NCI-H128 (cell line): ENCODE data around the gene GSTA5.
"Not testable (repeated sequence)": the region's sequence is repeated elsewhere in the genome, so short reads cannot be mapped to it uniquely, and the experiment has no call there.

Source experiments
- DNase-seq: peaks from one replicate; lab custom pipeline; 2025; ENCODE audit not compliant: unreplicated experiment; lab: John Stamatoyannopoulos, UW

Gene GSTA5

DNA sequence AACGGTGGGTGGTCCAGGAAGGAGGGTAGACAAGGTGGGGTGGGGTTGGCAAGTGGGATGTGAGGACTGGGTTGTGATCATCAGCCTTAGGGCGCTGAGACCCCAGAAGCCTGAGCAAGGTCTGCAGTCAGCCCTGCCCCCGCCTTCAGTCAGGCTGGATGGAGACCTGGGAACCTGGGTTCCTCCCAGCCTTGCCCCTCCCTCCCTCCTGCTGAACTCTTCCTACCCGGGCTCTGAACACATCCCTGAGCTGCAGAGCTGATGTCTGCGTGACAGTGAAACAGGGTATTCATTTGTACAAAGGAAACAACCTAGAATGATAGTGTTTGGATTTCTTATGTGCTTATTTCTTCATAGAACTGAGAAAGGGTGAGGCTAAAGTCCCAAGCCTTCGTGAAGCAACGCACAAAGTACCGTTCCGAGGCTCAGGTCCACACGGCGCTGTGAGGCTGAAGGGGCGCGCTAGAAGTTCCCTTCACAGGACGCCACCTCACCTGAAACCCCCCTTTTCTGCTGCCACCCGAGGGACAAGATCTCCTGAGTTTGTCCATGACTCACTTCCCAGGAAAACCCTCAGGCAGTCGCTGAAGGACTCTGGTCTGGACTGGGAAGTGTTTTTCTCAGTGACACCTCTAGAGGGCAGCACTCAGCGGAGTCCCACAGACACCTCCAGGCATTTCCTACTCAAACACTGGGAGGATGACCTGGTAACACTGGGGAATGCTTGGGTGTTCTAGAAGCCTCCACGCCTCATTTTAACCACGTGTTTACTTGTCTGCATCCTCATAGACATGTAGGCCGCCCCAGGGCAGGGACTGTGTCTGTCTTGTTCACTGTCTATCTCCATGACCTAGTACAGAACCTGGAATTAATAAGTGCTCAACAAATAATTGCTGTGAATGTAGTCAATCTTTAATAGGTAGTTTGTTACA is 1.2 kb downstream of the GSTA5 start:
- no peak for DNase-seq

DNA sequence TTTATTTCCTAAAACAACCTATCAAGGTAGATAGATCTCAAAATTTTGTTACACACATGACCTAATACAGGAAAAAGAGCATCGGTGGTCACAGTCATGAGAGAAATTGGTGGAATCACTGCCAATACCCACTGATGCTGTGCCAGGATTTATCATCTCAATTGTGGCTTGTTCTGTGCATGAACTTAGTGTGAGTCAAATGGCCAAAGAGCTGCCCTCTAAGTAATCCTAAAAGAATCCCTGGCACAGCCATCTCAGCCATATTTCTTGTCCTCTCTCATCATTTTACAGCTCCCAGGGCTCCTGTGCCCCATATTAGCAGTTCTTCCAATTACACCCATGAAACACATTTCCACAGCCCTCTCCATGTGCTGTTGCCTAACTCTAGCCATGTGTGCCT is 6.1 kb downstream of the GSTA5 start:
- DNase-seq: no peak

DNA sequence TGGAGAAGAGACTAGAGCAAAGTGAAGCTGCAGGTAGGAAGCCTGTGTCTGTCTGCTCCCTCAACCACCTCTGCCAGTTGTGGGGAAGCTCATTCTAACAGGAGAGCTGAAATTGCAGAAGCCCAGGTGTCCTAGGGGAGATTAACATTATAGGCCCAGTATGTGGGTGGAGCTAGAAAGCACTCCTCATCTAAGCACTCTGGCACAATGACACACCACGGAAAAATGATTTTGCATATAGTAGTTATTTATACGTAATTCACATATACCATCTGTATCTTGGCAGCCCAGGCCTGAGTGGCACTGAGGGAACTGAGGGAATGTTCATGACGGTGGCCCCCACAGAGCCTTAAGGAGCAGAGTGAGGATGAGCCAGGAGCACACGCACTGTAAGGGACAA is 9.7 kb downstream of the GSTA5 start:
- not testable (repeated sequence) for DNase-seq

GRCh38 chr6:52829046-52829817 is 11.4 kb downstream of the GSTA5 start:
- no peak for DNase-seq

- DNase-seq: not testable (repeated sequence)
These were observed 12.0 kb downstream of the GSTA5 start for GRCh38 chr6:52828621-52829020.

- DNase-seq: not testable (repeated sequence)
These were observed 13.4 kb downstream of the GSTA5 start for GRCh38 chr6:52827073-52827783.

GRCh38 chr6:52826513-52826912 is 14.1 kb downstream of the GSTA5 start:
- DNase-seq: no peak

GRCh38 chr6:52825900-52826459 is 14.6 kb downstream of the GSTA5 start:
- DNase-seq: not testable (repeated sequence)

DNA sequence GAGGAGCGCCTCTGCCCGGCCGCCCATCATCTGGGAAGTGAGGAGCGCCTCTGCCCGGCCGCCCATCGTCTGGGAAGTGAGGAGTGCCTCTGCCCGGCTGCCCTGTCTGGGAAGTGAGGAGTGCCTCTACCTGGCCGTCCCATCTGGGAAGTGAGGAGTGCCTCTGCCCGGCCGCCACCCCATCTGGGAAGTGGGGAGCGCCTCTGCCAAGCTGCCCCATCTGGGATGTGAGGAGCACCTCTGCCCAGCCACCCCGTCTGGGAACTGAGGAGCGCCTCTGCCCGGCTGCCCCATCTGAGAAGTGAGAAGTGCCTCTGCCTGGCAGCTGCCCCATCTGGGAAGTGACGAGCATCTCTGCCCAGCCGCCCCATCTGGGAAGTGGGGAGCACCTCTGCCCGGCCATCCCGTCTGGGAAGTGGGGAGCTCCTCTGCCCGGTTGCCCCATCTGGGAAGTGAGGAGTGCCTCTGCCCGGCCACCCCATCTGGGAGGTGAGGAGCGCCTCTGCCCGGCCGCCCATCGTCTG is 15.3 kb downstream of the GSTA5 start:
- not testable (repeated sequence) for DNase-seq

GRCh38 chr6:52821842-52822241 is 18.8 kb downstream of the GSTA5 start:
- no peak for DNase-seq

DNA sequence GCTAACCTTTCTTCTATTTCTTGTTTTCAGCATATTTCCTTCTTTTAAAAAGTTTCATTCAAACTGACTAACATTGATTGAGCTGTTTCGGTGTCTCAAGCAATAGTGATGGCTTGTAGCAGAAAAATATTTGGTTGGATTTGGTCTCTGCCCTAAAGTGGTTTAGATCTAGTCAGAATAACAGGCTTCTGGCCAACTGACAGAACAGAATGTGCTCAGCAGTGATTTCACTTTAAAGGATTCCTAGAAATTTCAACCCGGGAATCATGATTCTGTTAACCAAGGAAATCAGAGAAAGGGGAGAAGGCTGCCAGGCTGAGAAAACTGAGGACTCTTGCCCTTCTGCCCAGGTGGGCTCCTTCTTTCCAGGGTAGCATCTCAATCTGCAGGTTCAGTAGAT is 20.4 kb downstream of the GSTA5 start:
- DNase-seq: no peak

DNA sequence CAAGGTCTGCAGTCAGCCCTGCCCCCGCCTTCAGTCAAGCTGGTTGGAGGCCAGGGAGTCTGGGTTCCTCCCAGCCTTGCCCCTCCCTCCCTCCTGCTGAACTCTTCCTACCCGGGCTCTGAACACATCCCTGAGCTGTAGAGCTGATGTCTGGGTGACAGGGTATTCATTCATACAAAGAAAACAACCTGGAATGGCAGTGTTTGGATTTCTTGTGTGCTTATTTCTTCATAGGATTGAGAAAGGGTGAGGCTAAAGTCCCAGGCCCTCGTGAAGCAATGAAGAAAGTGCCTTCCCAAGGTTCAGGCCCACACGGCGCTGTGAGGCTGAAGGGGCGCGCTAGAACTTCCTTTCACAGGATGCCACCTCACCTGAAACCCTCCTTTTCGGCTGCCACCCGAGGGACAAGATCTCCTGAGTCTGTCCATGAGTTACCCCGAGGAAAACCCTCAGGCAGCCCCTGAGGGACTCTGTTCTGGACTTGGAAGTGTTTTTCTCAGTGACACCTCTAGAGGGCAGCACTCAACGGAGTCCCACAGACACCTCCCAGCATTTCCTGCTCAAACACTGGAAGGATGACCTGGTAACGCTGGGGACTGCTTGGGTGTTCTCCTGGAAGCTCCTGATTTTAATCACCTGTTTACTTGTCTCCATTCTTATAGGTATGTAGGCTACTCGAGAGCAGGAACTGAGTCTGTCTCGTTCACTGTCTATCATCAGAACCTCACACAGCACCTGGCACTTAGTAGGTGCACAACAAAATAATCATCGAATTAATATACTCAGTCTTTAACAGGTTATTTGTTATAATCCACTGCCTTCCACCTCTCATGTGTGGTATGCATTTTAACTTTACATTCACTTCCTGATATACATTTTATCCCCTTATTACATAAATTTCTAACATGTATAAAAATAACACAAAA is 25.2 kb downstream of the GSTA5 start:
- DNase-seq: no peak

DNA sequence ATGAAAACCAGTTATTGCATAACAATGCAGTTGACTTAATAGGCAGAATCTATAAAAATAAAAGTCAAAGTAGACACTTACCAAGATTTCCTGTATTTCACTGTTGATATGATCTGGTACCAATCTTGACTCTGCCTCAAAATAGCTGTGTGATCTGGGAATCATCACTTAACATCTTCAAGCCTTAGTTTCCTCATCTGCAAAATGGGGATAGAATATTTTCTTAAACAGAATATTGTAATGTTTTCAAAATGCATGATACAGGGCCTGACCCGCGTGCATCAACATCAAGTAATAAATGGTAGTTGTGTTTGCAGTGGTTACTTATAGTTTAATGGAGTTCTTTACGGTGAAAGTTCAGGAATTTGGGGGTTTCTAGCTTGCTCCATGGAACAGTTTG is 26.1 kb downstream of the GSTA5 start:
- not testable (repeated sequence) for DNase-seq

DNA sequence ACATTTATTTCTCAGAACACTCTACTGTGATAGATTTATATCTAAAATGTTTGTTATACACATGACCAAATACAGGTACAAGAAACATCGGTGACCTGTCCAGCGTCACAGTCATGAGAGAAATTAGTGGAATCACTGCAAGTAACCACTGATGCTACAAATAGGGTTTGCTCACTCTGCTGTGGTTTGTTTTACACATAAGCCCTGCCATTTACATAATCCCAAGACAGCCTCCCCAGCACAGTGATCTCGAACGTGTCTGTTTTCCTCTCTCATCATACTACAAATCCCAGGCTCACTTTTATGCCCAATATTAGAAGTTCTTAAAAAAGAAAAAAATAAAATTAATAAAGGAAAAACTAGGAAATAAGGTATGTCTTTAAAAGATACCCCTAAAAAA is 30.8 kb downstream of the GSTA5 start:
- not testable (repeated sequence) for DNase-seq

DNA sequence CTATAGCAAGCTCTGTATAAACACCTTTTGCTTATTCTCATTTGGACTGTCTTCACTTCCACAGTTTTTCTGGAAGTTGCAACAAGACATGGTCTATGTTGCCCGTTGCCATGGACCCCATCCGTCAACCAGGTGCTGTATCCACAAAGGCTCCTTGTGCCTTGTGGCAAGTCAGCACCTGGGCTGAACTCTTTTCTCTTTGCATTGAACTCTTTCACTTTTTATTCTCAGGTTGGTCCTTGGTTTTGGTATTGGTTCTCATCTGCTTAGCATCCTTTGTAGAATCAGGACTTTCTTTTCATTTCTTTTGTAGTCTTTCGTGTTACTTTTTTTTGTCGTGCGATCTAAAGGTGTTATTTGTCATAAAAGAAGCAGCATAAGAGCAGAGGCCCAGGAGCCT is 32.0 kb downstream of the GSTA5 start:
- DNase-seq: no peak

GRCh38 chr6:52803668-52804255 is 36.9 kb downstream of the GSTA5 start, which contains the start of gene GSTA1:
TSS of gene GSTA1 (minus strand) at chr6:52803816. CDS start at chr6:52799267, 4,549 bp downstream.
- DNase-seq: not testable (repeated sequence)

DNA sequence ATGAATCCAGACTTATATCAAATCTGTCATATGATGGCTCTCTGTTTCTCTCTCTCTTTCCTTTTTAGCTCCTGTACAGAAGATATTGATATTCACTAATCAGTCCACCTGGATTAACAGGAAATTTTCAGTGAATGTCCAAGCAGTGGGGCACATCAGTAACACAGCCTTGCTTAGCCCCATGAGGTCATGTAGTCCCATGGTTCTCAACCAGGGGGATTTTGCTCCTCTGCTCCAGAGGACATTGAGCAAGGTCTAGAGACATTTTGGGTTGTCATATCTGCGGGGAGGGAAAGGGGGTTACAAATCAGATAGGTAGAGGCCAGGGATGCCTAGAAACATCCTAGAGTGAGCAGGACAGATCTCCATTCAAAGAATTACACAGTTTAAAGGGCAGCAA is 37.8 kb downstream of the GSTA5 start:
- no peak for DNase-seq

DNA sequence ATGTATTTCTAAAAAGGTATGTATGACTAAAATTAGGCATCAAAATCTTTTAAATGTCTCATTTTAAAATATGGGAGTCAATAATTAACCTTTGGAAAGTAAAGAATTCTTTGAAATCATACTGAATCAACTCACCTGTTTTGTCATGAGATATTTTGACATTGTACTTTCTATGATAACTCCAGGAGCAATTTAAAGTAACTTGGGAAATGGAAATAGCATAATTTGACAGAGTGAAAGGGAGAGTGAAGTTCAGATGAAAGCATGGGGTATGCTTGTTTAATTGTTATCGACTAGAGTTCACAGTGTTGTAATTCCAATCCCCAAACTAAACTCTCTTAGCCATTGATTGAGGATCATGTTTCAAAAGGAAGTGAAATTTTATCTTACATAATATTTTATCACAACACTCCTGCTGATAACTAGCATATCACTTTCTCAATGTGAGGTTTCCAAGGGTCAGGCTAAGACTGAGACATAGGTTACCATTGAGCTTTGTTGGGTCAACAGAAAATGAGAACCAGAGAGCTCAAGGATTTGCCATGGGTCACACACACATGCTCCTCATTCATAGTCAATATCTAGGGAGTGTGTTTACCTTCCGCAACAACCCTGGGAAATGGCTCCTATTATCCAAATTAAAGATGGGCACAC is 39.3 kb downstream of the GSTA5 start:
- no peak for DNase-seq

DNA sequence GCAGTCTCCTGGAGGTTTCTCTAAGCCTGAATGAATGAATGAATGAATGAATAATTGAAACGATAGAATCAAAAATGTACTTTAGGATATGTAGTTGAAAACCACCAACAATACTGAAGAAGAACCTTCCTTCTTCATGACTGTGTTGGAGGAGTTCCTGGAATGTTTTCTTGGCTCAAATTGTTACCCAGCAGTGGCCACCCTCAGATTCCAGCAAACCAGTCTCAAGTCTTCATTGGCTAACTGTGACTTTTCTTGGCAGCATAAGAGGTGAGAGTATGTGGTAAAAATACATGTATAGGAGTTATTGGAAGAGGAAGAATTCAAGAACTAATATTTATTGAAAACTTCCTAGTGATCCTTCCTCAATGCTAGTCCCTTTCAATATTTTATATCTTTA is 41.3 kb downstream of the GSTA5 start:
- DNase-seq: not testable (repeated sequence)
